CD4-positive, alpha-beta memory T cell (primary cell): ENCODE data around the gene SLC4A11. TPM values are rescaled to one million over a fixed set of nuclear protein-coding genes. Genes with fewer than 3 reads are reported as not detected.
A peak's percentile ranks its signal among the peaks of the same experiment; 100 is the strongest.

Experiments used
- CTCF ChIA-PET: fragments of 350-600 bp; sonication (Branson Sonifier 250); formaldehyde crosslinking; loops from one replicate; lab custom pipeline; 2021; ENCODE audit warnings: inconsistent platforms; ENCODE audit not compliant: partially characterized antibody; lab: Charles Lee
- POLR2A ChIA-PET: fragments of 350-600 bp; sonication (Branson Sonifier 250); formaldehyde crosslinking; loops from one replicate; lab custom pipeline; 2021; ENCODE audit not compliant: partially characterized antibody; lab: Charles Lee
- DNase-seq, 5 donors: peaks; one replicate each; pipeline versions ENCODE4 v3.0.0 to v3.0.0-alpha.2; 2020 to 2022; ENCODE audit warnings: mixed read lengths in 1 of 5
- H3K27ac ChIP-seq: one replicate; pipeline ENCODE4 v1.7.0; 2013; ENCODE audit warnings: low read depth, low read length
- H3K27me3 ChIP-seq: 2 replicates; pipeline ENCODE4 v1.7.0; 2013; ENCODE audit warnings: mild to moderate bottlenecking, low read length, moderate library complexity; ENCODE audit not compliant: insufficient read depth
- H3K36me3 ChIP-seq: 2 replicates; pipeline ENCODE4 v1.7.0; 2013; ENCODE audit warnings: mild to moderate bottlenecking, low read length, moderate library complexity; ENCODE audit not compliant: insufficient read depth
- H3K4me1 ChIP-seq: 2 replicates; pipeline ENCODE4 v1.7.0; 2013; ENCODE audit warnings: mild to moderate bottlenecking, low read length, moderate library complexity; ENCODE audit not compliant: insufficient read depth
- H3K4me3 ChIP-seq, 2 donors: one replicate each; pipeline ENCODE4 v1.7.0; 2013; ENCODE audit warnings: low read length in 2 of 2, mild to moderate bottlenecking in 1 of 2
- H3K9me3 ChIP-seq, 2 donors: one replicate each; pipeline ENCODE4 v1.7.0; 2013; ENCODE audit warnings: low read length in 2 of 2, control low read depth in 1 of 2; ENCODE audit not compliant: control insufficient read depth in 1 of 2
- H3K27ac Mint-ChIP-seq, 7 donors: one replicate each; pipeline ENCODE4 v1.8.0; 2020 to 2021; ENCODE audit warnings: mixed read lengths in 7 of 7, mild to moderate bottlenecking in 6 of 7, inconsistent platforms in 3 of 7, moderate library complexity in 3 of 7
- H3K27me3 Mint-ChIP-seq, 2 donors: one replicate each; pipeline ENCODE4 v1.8.0; 2020 to 2021; ENCODE audit warnings: mixed read lengths in 2 of 2
- H3K36me3 Mint-ChIP-seq, 2 donors: one replicate each; pipeline ENCODE4 v1.8.0; 2020 to 2021; ENCODE audit warnings: mixed read lengths in 2 of 2, inconsistent platforms in 1 of 2, mild to moderate bottlenecking in 1 of 2
- H3K4me1 Mint-ChIP-seq, 4 donors: one replicate each; pipeline ENCODE4 v1.8.0; 2020 to 2021; ENCODE audit warnings: mixed read lengths in 4 of 4, mild to moderate bottlenecking in 1 of 4
- H3K4me3 Mint-ChIP-seq, 8 donors: one replicate each; pipeline ENCODE4 v1.8.0; 2020 to 2021; ENCODE audit warnings: mixed read lengths in 8 of 8, mild to moderate bottlenecking in 7 of 8, moderate library complexity in 6 of 8, inconsistent platforms in 3 of 8
- H3K9me3 Mint-ChIP-seq, 8 donors: one replicate each; pipeline ENCODE4 v1.8.0; 2020 to 2021; ENCODE audit warnings: mixed read lengths in 8 of 8, mild to moderate bottlenecking in 5 of 8, inconsistent platforms in 3 of 8, moderate library complexity in 1 of 8
- intact Hi-C: fragments of 100-400 bp; cut with micrococcal nuclease; formaldehyde crosslinking; loops from one replicate; pipeline ENCODE4 v1.15.1; 2023
- polyA plus RNA-seq, 2 donors: library from polyadenylated mRNA; unstranded; fragments of 300-500 nt; fragmentation: Illumina TruSeq; gene quantifications; one replicate each; pipeline ENCODE4 v1.2.3, GENCODE V29; 2021
- total RNA-seq, 2 experiments: library from RNA; stranded (reverse); gene quantifications; one replicate each; pipeline ENCODE4 v1.2.3, GENCODE V29; 2021

The SLC4A11 gene
- total and polyA plus RNA-seq, 4 experiments from 2014 or later, result 0.35 to 0.83 (median 0.37) TPM; not detected in 1

- Histone ChIP-seq H3K27ac (no peak overlapping the region), H3K36me3 (no peaks in the 10 kb centered on the region), H3K4me1 (peaks cover 2% of the 10 kb centered on the region), H3K27me3 (no peaks in the 10 kb centered on the region), H3K4me3 (no peak overlapping the region), H3K9me3 (no peaks in the 10 kb centered on the region)
- Mint-ChIP-seq H3K9me3 (no peaks in the 10 kb centered on the region), H3K36me3 (no peaks in the 10 kb centered on the region), H3K4me1 (peaks cover 0 to 3% (median under 1%) of the 10 kb centered on the region in 4 donors), H3K27me3 (no peaks in the 10 kb centered on the region), H3K27ac (no peak overlapping the region), H3K4me3 (no peak overlapping the region)
- no peak for DNase-seq
- ChIA-PET POLR2A (no interaction called here), CTCF (interaction anchor here (1.3 kb wide), 1 partner anchor 9 kb away, joined by 4 read pairs; no protein-coding TSS in a partner anchor)
- intact Hi-C loops, result no loop called here
Observed at GRCh38 chr20:3227936-3228749, 10.8 kb downstream of the SLC4A11 start.

GRCh38 chr20:3227506-3227905, 11.5 kb downstream of the SLC4A11 start:
- Histone ChIP-seq H3K27me3 (no peaks in the 10 kb centered on the region), H3K9me3 (no peaks in the 10 kb centered on the region), H3K27ac (no peak overlapping the region), H3K4me3 (no peak overlapping the region), H3K4me1 (peaks cover 5% of the 10 kb centered on the region), H3K36me3 (no peaks in the 10 kb centered on the region)
- ChIA-PET CTCF (interaction anchor here (1.3 kb wide), 1 partner anchor 8 kb away, joined by 4 read pairs; no protein-coding TSS in a partner anchor), POLR2A (no interaction called here)
- intact Hi-C loops, result no loop called here
- Mint-ChIP-seq H3K4me3 (no peak overlapping the region), H3K27me3 (no peaks in the 10 kb centered on the region), H3K36me3 (no peaks in the 10 kb centered on the region), H3K27ac (peak overlapping the region in 1 of 7 donors; percentile 48), H3K9me3 (no peaks in the 10 kb centered on the region), H3K4me1 (peaks cover 0 to 8% (median 2%) of the 10 kb centered on the region in 4 donors)
- no peak for DNase-seq

DNA sequence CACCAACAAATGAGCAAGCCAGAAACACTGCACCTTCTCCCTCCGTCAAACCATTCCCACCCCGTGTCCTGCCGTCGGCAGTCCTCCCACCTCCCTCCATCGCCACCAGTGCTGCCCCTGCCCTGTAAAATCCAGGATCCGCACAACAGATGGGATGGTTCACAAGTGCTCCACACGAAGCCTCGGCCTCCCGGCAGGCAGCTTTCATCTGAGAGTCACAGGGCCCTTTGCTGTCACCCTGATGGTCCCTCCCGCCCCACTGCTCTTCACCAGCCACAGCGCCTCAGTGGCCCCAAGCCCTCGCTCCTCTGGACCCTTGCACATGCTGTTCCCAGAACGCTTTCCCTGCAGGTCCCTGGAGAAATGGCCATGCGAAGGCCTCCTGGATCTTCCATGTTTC, 12.1 kb downstream of the SLC4A11 start:
- no peak overlapping the region for H3K4me3 ChIP-seq
- ChIA-PET POLR2A (no interaction called here), CTCF (no interaction called here)
- Mint-ChIP-seq H3K27me3 (no peaks in the 10 kb centered on the region), H3K4me1 (peaks cover 0 to 8% (median 2%) of the 10 kb centered on the region in 4 donors), H3K27ac (peak overlapping the region in 1 of 7 donors; percentile 48), H3K4me3 (no peak overlapping the region), H3K36me3 (peaks cover 0 to under 1% of the 10 kb centered on the region in 2 donors), H3K9me3 (no peaks in the 10 kb centered on the region)
- no peaks in the 10 kb centered on the region for H3K9me3 ChIP-seq
- no peak overlapping the region for H3K27ac ChIP-seq
- H3K36me3 ChIP-seq, result no peaks in the 10 kb centered on the region
- DNase-seq, result no peak
- intact Hi-C loops, result no loop called here
- peaks cover 5% of the 10 kb centered on the region for H3K4me1 ChIP-seq
- H3K27me3 ChIP-seq, result no peaks in the 10 kb centered on the region

DNA sequence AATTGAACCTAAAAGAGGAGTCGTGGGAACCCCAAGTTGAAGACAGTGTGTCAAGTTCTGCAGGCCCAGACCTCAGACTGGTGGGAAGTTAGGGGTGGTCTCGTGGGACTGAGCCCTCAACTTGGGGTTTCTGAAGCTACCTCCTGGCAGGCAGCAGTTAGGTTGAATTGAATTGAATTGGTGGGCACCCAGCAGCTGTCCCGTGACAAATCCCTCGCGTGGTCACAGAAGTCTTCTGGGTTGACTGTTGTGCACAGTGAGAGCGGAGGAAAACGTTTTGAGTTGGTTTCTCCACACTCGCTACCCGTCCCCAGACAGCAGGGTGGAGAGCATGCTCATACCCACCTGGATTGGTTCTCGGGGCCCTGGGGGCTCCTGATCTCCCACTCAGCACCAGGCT, 12.9 kb downstream of the SLC4A11 start:
- H3K4me3 ChIP-seq, result no peak overlapping the region
- no peak overlapping the region for H3K27ac ChIP-seq
- H3K4me1 ChIP-seq, result peaks cover 5% of the 10 kb centered on the region
- H3K27ac Mint-ChIP-seq, result peak overlapping the region in 1 of 7 donors; percentile 13
- no peaks in the 10 kb centered on the region for H3K9me3 ChIP-seq
- intact Hi-C loops, result no loop called here
- H3K36me3 Mint-ChIP-seq, result peaks cover 5 to 8% of the 10 kb centered on the region in 2 donors
- peaks cover 0 to 13% (median 3%) of the 10 kb centered on the region in 4 donors for H3K4me1 Mint-ChIP-seq
- ChIA-PET POLR2A (no interaction called here), CTCF (no interaction called here)
- DNase-seq, result no peak
- no peak overlapping the region for H3K4me3 Mint-ChIP-seq
- H3K27me3 ChIP-seq, result no peaks in the 10 kb centered on the region
- no peaks in the 10 kb centered on the region for H3K27me3 Mint-ChIP-seq
- no peaks in the 10 kb centered on the region for H3K9me3 Mint-ChIP-seq
- H3K36me3 ChIP-seq, result peaks cover 7% of the 10 kb centered on the region

GRCh38 chr20:3224681-3225421, 14.1 kb downstream of the SLC4A11 start:
- H3K9me3 ChIP-seq, result no peaks in the 10 kb centered on the region
- Mint-ChIP-seq H3K9me3 (no peaks in the 10 kb centered on the region), H3K27ac (peak overlapping the region in 2 of 7 donors; percentile 18 to 48), H3K4me3 (no peak overlapping the region), H3K27me3 (no peaks in the 10 kb centered on the region), H3K36me3 (peaks cover 8 to 11% of the 10 kb centered on the region in 2 donors), H3K4me1 (peaks cover 0 to 13% (median 3%) of the 10 kb centered on the region in 4 donors)
- no peaks in the 10 kb centered on the region for H3K27me3 ChIP-seq
- H3K36me3 ChIP-seq, result peaks cover 17% of the 10 kb centered on the region
- H3K4me3 ChIP-seq, result no peak overlapping the region
- intact Hi-C loops, result no loop called here
- peaks cover 5% of the 10 kb centered on the region for H3K4me1 ChIP-seq
- DNase-seq, result no peak
- no peak overlapping the region for H3K27ac ChIP-seq
- CTCF ChIA-PET, result interaction anchor here (1.4 kb wide), 1 partner anchor 171 kb away, joined by 3 read pairs; no protein-coding TSS in a partner anchor
- POLR2A ChIA-PET, result interaction anchor here (0.9 to 1.0 kb wide), 2 partner anchors 16 to 131 kb away, joined by 3 read pairs; partner anchors contain the start of gene ITPA

GRCh38 chr20:3223994-3224680, 14.9 kb downstream of the SLC4A11 start:
- intact Hi-C loops, result no loop called here
- H3K9me3 ChIP-seq, result no peaks in the 10 kb centered on the region
- H3K36me3 Mint-ChIP-seq, result peaks cover 8 to 11% of the 10 kb centered on the region in 2 donors
- no peaks in the 10 kb centered on the region for H3K9me3 Mint-ChIP-seq
- no peak overlapping the region for H3K27ac Mint-ChIP-seq
- DNase-seq, result no peak
- no peak overlapping the region for H3K27ac ChIP-seq
- no peaks in the 10 kb centered on the region for H3K27me3 Mint-ChIP-seq
- H3K4me1 Mint-ChIP-seq, result peaks cover 0 to 13% (median 3%) of the 10 kb centered on the region in 4 donors
- ChIA-PET CTCF (interaction anchor here (1.4 kb wide), 1 partner anchor 170 kb away, joined by 3 read pairs; no protein-coding TSS in a partner anchor), POLR2A (interaction anchor here (0.9 to 1.8 kb wide), 4 partner anchors 14 to 131 kb away, joined by 3 to 7 read pairs (median 4); partner anchors contain the start of genes ITPA and SLC4A11)
- peaks cover 5% of the 10 kb centered on the region for H3K4me1 ChIP-seq
- H3K4me3 ChIP-seq, result no peak overlapping the region
- no peak overlapping the region for H3K4me3 Mint-ChIP-seq
- H3K36me3 ChIP-seq, result peaks cover 17% of the 10 kb centered on the region
- H3K27me3 ChIP-seq, result no peaks in the 10 kb centered on the region
